ENCODE measurements around the gene ASCL4. TPM values are rescaled to one million over a fixed set of nuclear protein-coding genes. Genes with fewer than 3 reads are reported as not detected.

ASCL4 gene
- total RNA-seq, 1 experiment from 2014 or later = not detected

DNA sequence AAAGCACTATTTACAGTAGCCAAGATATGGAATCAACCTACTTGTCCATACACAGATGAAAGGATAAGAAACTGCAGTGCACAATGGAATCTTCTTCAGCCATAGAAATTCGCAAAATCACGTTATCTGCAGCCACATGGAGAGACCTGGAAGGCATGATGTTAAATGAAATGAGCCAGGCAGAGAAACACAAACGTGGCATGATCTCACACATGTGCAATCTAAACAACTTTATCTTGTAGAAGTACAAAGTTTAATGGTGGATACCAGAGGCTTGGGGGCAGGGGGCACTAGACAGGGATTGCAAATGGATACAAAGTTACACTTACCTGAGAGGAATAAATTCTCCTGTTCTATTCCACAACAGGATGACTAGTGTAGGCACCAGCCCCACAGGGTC is 24.1 kb downstream of the ASCL4 start (continued):
- TF ChIP-seq, protein P1, sequence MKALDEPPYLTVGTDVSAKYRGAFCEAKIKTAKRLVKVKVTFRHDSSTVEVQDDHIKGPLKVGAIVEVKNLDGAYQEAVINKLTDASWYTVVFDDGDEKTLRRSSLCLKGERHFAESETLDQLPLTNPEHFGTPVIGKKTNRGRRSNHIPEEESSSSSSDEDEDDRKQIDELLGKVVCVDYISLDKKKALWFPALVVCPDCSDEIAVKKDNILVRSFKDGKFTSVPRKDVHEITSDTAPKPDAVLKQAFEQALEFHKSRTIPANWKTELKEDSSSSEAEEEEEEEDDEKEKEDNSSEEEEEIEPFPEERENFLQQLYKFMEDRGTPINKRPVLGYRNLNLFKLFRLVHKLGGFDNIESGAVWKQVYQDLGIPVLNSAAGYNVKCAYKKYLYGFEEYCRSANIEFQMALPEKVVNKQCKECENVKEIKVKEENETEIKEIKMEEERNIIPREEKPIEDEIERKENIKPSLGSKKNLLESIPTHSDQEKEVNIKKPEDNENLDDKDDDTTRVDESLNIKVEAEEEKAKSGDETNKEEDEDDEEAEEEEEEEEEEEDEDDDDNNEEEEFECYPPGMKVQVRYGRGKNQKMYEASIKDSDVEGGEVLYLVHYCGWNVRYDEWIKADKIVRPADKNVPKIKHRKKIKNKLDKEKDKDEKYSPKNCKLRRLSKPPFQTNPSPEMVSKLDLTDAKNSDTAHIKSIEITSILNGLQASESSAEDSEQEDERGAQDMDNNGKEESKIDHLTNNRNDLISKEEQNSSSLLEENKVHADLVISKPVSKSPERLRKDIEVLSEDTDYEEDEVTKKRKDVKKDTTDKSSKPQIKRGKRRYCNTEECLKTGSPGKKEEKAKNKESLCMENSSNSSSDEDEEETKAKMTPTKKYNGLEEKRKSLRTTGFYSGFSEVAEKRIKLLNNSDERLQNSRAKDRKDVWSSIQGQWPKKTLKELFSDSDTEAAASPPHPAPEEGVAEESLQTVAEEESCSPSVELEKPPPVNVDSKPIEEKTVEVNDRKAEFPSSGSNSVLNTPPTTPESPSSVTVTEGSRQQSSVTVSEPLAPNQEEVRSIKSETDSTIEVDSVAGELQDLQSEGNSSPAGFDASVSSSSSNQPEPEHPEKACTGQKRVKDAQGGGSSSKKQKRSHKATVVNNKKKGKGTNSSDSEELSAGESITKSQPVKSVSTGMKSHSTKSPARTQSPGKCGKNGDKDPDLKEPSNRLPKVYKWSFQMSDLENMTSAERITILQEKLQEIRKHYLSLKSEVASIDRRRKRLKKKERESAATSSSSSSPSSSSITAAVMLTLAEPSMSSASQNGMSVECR (CRISPR knock-in tag; IDR thresholded peaks at IDR 0.05; ENCODE audit: borderline replicate concordance) = no peak
- TF ChIP-seq ATF3 (CRISPR knock-in tag; conservative IDR thresholded peaks at IDR 0.05) = no peak
- TF ChIP-seq SOX15 (CRISPR knock-in tag; IDR thresholded peaks at IDR 0.05) = no peak
- TF ChIP-seq NFATC4 (CRISPR knock-in tag; IDR thresholded peaks at IDR 0.05) = no peak
- TF ChIP-seq PRRX2 (CRISPR knock-in tag; IDR thresholded peaks at IDR 0.05) = no peak
- TF ChIP-seq GABPB1 (CRISPR knock-in tag; IDR thresholded peaks at IDR 0.05) = no peak

DNA sequence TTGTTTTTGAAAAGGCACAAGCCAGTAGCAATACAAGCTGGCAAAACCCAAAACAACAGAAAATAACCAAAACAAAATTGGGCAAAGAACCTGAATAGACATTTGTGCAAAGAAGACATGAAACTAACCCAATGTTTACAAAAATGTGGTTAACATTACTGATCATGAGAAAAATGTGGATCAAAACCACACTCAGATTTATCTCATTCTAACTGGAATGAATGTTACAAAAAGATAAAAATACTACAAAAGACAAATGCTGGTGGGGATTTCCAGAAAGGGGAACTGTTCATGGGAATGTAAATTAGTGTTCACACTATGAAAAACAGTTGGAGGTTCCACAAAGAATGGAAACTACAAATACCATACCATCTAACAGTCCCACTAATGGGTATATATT is 26.6 kb downstream of the ASCL4 start:
- Mint-ChIP-seq H3K4me1 (peaks cover 15% of the 10 kb centered on the region), H3K27ac (no peak overlapping the region), H3K36me3 (no peaks in the 10 kb centered on the region), H3K9me3 (0 out of 2 replicates have a peak, but pooled peaks cover 3% of the 10 kb centered on the region), H3K27me3 (ENCODE audit: low read depth) (peaks cover 9% of the 10 kb centered on the region), H3K4me3 (no peak overlapping the region)
- DNase-seq (ENCODE audit: low spot score) (no peak), ATAC-seq (no peak)
- POLR2A ChIA-PET = no interaction called here
- CTCF ChIA-PET = interaction anchor here (0.6 kb wide), 1 partner anchor 25 kb away, joined by 3 read pairs; no protein-coding TSS in a partner anchor
- TF ChIP-seq, protein P2, sequence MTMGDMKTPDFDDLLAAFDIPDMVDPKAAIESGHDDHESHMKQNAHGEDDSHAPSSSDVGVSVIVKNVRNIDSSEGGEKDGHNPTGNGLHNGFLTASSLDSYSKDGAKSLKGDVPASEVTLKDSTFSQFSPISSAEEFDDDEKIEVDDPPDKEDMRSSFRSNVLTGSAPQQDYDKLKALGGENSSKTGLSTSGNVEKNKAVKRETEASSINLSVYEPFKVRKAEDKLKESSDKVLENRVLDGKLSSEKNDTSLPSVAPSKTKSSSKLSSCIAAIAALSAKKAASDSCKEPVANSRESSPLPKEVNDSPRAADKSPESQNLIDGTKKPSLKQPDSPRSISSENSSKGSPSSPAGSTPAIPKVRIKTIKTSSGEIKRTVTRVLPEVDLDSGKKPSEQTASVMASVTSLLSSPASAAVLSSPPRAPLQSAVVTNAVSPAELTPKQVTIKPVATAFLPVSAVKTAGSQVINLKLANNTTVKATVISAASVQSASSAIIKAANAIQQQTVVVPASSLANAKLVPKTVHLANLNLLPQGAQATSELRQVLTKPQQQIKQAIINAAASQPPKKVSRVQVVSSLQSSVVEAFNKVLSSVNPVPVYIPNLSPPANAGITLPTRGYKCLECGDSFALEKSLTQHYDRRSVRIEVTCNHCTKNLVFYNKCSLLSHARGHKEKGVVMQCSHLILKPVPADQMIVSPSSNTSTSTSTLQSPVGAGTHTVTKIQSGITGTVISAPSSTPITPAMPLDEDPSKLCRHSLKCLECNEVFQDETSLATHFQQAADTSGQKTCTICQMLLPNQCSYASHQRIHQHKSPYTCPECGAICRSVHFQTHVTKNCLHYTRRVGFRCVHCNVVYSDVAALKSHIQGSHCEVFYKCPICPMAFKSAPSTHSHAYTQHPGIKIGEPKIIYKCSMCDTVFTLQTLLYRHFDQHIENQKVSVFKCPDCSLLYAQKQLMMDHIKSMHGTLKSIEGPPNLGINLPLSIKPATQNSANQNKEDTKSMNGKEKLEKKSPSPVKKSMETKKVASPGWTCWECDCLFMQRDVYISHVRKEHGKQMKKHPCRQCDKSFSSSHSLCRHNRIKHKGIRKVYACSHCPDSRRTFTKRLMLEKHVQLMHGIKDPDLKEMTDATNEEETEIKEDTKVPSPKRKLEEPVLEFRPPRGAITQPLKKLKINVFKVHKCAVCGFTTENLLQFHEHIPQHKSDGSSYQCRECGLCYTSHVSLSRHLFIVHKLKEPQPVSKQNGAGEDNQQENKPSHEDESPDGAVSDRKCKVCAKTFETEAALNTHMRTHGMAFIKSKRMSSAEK (CRISPR knock-in tag; IDR thresholded peaks at IDR 0.05; ENCODE audit: borderline replicate concordance) = no peak
- TF ChIP-seq CREB1 (CRISPR knock-in tag; IDR thresholded peaks at IDR 0.05) = no peak
- TF ChIP-seq FOXP4 (CRISPR knock-in tag; IDR thresholded peaks at IDR 0.05) = no peak
- TF ChIP-seq, protein P3, sequence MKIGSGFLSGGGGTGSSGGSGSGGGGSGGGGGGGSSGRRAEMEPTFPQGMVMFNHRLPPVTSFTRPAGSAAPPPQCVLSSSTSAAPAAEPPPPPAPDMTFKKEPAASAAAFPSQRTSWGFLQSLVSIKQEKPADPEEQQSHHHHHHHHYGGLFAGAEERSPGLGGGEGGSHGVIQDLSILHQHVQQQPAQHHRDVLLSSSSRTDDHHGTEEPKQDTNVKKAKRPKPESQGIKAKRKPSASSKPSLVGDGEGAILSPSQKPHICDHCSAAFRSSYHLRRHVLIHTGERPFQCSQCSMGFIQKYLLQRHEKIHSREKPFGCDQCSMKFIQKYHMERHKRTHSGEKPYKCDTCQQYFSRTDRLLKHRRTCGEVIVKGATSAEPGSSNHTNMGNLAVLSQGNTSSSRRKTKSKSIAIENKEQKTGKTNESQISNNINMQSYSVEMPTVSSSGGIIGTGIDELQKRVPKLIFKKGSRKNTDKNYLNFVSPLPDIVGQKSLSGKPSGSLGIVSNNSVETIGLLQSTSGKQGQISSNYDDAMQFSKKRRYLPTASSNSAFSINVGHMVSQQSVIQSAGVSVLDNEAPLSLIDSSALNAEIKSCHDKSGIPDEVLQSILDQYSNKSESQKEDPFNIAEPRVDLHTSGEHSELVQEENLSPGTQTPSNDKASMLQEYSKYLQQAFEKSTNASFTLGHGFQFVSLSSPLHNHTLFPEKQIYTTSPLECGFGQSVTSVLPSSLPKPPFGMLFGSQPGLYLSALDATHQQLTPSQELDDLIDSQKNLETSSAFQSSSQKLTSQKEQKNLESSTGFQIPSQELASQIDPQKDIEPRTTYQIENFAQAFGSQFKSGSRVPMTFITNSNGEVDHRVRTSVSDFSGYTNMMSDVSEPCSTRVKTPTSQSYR (CRISPR knock-in tag; IDR thresholded peaks at IDR 0.05) = no peak
- no peak for TF ChIP-seq GRHL2 (CRISPR knock-in tag; IDR thresholded peaks at IDR 0.05; ENCODE audit: insufficient replicate concordance, severe bottlenecking)
- TF ChIP-seq NFATC4 (CRISPR knock-in tag; IDR thresholded peaks at IDR 0.05) = no peak
- TF ChIP-seq MYBL2 (CRISPR knock-in tag; IDR thresholded peaks at IDR 0.05) = no peak
- TF ChIP-seq, protein P4, sequence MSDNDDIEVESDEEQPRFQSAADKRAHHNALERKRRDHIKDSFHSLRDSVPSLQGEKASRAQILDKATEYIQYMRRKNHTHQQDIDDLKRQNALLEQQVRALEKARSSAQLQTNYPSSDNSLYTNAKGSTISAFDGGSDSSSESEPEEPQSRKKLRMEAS (CRISPR knock-in tag; IDR thresholded peaks at IDR 0.05) = no peak
- TF ChIP-seq NR1H2 (CRISPR knock-in tag; IDR thresholded peaks at IDR 0.05) = no peak
- no peak for TF ChIP-seq ESRRA (CRISPR knock-in tag; IDR thresholded peaks at IDR 0.05; ENCODE audit: borderline replicate concordance)
- TF ChIP-seq JUN (CRISPR knock-in tag; IDR thresholded peaks at IDR 0.05) = no peak
- TF ChIP-seq, protein P1 (CRISPR knock-in tag; IDR thresholded peaks at IDR 0.05; ENCODE audit: borderline replicate concordance) = no peak
- TF ChIP-seq CBFB (CRISPR knock-in tag; IDR thresholded peaks at IDR 0.05; ENCODE audit: low read depth) = no peak
- no peak for TF ChIP-seq SMAD3 (CRISPR knock-in tag; IDR thresholded peaks at IDR 0.05; ENCODE audit: borderline replicate concordance)
